ENCODE data around the gene NABP1.
A peak's percentile ranks its signal among the peaks of the same experiment; 100 is the strongest.
"Not testable (repeated sequence)": the region's sequence is repeated elsewhere in the genome, so short reads cannot be mapped to it uniquely, and the experiment has no call there.

The NABP1 gene

DNA sequence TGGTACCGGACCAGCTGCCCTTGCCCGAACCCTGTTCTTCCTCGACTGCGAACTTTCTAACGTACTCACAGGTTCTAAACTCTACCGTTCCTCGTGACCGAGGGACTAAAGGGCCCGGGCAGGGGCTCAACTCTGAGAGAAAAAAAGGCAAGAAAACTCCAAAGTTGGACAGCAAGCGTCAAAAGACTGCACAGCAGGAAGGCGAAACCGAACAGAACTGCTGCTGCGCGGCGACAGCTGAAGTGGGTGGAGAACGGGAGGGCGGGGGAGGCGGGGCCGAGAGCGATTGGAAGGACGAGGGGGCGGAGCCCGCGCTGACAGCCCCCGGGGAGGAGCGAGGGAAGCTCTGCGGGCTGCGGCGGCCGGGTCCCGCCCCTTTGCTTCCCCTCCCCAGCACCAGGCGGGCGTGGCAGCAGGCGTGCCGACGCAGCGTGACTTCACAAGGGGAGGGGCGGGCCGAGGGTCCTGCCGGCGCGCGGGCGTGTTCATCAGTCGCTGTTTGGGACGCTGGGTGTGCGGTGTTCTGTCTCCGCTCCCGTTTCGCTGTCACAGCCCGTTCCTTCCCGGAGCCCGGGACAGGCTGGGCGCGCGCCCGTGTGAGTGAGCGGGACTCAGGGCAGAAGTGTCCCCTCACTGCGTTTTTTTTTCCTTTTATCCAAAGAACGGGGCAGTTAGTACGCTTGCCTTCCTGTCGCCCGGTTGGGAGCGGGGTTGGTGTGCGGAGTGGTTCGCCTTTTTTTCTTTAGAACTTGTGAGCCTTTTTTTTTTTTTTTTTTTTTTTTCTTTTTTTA, at the start of gene NABP1:
NABP1 (plus strand) TSS at position 491 of the 791 bp plus-strand sequence. CDS start 479 bp downstream, outside the sequence.
- DNase-seq = peak; percentile 84 to 98

DNA sequence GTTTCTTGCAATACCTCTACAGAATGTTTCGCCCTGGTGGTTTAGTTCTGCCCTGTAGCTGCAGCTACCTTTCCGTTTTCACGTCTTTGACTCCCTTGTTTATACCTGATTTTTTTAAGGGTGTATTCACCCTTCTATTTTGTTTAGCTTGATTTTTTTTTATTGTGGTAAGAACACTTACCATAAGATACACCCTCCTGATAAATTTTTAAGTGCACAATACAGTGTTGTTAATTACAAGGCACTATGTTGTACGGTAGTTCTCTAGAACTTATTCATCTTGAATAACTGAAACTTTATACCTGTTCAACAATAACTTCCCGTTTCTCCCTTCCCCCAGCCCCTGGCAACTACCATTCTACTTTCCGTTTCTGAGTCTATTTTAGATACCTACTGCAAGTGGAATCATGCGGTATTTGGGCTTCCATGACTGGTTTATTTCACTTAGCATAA, 48.9 kb upstream of the NABP1 start:
- DNase-seq = no peak

DNA sequence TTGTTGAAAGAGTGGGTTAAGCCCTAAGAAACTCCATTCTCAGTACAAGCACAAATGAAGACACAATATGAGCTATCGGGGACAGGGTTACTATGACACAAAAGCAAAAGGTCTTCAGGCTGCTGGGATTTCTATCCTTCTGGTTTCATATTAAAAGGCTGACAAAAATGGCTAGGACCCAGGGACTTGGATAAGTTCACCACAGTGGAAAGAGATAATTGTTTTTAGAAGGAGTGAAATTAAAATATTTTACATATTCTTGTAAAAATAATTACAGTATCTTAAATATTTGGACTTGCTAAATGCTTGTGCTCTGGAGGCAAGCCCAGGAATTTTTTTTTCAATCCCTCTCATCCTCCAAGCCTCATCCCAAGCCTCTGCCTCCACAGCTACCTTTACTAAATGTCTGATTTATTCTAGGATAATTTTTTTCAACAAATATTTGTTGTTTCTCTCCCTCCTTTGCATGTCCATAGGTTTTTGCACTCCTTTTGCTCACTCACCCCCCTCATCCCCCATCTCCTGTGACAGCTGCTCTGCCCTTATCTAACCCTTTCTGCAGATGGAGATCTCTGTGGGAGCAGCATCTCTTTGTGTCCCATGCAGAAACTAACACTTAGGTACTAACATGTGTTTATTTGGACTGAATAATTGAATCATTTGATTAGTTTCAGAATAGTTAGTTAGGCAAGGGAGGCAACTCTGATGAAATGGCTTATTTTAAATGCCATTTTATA, 47.8 kb upstream of the NABP1 start:
- no peak for DNase-seq

GRCh38 chr2:191631754-191632153, 46.2 kb upstream of the NABP1 start:
- DNase-seq = no peak

DNA sequence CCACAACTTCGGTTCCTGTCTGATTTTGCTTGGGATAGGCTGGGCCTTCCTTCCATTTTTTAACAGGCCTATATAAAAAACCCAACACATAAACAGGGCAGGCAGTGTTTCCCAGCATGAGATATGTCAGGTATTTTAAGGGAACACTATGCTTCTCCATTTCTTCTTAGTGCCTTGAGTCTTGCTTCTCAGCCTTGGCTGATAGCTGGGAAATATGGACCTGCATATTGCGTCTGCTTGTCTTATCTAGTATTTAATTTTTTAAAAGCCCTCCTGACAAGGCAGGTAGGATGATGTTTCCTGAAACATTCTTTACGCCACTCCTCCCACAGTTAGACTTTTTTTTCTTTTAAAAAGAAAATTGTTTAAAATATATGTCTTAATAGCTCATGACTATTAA, 45.5 kb upstream of the NABP1 start:
- DNase-seq = no peak

DNA sequence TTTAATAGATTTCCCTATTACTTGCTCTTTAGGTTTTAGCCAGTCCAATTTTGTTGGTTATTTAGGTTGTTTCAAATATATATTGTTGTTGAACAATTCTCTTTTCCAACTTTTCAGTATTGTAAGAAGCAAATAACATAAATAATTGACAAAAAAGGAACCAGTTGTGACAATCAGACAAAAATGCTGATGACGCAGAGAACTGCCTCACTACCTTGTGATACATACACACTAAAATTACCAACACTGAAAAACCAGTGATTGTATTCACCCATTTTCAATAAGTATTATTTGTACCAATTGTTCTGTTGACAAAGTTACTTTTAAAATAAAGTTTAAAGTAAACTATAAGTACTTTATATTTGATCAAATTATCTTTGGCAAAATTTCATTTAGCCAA, 43.1 kb upstream of the NABP1 start:
- no peak for DNase-seq

DNA sequence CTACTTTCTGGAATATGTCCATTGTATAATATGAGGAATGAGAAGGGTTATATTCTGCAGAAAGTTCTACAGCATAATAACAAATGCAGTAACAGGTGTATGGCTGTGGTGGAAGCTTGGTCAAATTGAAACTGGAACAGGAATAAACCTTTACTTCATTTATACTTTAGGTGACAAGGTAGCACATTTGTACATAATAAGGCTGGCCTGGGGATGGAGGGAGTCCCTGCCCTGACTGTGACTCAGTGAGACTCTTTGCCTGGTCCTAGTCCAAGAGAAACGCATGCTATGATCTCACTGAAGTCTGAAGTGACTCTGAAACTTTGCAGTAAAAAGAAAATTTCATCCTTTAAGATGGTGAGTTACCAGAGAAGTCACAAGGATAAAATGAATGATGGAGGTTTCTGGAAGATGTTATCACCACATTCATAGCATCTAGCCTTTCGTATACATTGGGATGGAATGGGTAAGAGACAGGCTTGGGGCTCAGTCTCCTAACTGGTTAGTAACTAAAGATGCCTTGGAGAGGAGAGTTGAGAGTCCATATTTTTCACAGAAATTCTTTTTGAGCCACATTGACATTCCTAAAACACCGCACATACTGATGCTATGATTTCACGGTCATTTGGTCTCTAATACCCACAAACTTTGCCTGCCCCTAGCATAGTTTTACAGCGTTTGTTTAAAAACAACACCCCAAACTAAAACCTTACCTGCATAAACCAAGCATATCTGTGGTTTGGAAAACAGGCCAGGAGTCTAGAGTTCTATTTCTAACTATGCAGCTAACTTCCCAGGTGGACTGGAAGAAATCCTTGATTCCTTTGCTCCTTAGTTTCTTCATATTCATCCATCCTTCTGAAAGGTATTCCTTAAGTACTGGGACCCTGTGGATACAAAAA, 42.4 kb upstream of the NABP1 start:
- no peak for DNase-seq

GRCh38 chr2:191636235-191636543, 41.7 kb upstream of the NABP1 start:
- DNase-seq = no peak

DNA sequence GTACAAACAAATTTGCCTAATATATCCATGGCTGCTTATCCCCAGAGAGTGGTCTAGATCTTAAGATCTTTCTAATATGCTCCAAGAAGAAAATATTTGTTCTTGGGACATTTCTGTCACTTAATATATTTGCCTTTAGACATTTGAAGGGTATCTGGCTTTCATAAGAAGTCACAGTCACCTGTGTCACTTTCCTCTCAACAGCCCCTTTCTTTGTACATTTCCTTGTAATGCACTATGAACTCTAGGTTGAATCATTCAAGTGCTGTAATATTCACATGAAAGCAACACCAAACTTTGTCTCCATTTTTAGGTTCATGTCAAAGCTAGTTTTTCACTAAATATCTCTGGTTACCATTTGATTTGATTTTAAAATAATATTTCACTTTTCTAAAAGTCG, 41.4 kb upstream of the NABP1 start:
- DNase-seq = no peak

DNA sequence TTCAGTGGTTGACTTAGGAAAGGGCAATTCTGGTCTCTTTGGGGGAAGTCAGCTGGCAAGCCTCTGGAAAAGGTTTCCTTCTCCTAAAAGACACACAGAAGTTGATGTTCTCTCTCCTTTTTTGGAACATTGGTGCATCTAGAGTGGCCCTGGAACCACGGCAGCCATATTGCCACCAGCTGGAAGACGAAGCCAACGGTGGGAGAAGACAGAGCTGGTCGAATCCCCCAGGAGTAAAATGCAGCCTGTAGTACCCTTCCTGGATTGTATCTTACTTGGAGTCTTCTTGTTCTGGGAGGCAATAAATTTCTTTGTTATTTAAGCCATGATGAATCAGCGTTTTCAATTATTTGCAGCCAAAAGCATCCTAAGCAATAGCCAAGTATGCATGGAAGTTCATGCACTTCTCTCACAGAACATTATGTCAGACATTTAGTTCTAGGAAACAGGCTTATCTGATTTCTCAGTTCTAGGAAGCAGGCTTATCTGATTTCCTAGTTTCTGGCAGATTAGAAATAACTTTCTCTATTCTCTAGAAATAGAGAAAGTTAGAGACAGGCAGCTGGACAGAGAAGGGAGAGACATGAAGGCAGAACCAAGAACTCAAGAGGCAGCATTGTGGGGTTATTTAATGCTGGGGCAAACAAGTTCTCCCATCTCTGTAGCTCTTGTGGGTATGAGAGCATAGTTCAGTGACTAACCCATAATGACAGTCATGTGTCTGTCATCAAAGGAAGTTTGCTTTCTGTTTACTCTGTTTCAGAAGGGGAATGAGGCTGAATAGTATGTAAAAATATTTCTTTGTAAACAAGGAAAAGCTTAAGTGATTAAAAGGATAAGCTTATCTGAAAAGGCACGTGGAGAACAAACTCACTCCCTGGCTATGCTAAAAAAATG, 40.5 kb upstream of the NABP1 start:
- DNase-seq = no peak

- DNase-seq = peak; percentile 41 to 56
Measured at GRCh38 chr2:191638079-191638801, 39.7 kb upstream of the NABP1 start.

DNA sequence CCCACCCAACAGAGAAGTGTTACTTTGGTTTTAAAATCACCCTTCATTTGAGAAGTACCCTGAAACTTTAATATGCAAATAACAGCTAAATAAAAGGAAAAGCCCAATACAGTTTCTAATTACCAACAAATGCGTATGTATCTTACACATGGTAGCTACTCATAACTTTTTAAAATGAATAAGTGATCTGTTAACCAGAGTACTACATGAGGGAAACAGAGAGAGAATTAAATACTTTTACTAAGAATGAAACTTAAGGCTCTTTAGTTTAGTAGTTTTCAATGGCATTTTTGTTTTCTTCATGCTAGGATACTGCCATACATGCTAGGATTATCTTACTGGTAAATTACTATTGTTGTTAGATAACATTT, 39.1 kb upstream of the NABP1 start:
- DNase-seq = no peak

DNA sequence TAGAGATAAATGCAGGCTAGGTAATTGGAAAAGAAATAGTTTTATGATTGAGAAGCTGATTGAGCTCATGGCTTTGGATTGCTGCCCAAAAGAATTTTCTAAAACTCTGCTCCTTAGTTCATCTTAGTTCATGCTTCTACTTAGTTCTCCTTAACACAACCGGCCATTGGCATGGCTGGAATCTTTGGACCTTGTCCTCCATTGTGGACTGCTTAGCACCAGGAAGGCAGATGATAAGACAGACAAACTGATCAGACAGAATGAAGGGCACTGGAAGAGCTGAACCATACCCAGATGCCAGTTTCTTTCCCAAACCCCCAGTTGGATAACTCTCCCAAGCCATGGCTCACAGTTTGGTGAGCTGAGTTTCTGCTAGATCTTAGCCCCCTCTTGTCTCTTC, 36.3 kb upstream of the NABP1 start:
- no peak for DNase-seq

DNA sequence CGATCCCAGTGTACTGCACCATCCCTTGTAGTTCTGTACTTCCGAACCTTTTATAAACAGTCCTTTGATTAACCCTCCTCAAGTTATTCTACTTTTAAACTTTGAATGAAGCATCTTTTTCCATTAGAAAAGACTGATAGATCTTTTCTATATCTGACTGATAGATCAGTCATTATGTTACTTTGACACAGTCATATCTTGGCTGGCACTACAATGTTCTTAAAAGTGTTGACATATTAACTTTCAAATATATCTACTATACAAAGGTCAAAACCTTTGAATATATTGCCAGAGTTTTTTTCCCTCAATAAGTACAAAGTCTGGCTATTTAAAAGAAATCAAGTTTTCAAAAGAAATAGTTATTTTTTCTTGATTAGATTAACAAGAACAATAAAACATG, 35.4 kb upstream of the NABP1 start:
- no peak for DNase-seq

- no peak for DNase-seq
Measured at GRCh38 chr2:191643429-191643828, 34.5 kb upstream of the NABP1 start.

GRCh38 chr2:191644613-191645012, 33.3 kb upstream of the NABP1 start:
- not testable (repeated sequence) for DNase-seq

DNA sequence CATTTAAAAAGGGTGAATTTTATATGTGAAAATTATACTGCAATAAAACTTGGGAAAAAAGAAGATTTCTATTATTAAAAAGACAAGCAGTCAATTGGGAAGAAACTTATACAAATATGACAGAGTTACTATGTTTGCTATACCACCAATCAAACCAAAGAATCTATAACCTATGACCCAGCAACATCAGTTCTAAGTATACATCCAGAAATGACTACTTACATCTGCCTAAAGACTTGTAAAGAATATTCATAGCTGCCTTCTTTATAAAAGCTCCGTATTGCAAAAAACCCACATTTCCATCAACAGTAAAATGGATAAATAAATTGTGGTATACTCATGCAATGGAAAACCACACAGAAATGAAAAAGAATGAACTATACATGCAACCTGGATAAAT, 32.9 kb upstream of the NABP1 start:
- DNase-seq = no peak

DNA sequence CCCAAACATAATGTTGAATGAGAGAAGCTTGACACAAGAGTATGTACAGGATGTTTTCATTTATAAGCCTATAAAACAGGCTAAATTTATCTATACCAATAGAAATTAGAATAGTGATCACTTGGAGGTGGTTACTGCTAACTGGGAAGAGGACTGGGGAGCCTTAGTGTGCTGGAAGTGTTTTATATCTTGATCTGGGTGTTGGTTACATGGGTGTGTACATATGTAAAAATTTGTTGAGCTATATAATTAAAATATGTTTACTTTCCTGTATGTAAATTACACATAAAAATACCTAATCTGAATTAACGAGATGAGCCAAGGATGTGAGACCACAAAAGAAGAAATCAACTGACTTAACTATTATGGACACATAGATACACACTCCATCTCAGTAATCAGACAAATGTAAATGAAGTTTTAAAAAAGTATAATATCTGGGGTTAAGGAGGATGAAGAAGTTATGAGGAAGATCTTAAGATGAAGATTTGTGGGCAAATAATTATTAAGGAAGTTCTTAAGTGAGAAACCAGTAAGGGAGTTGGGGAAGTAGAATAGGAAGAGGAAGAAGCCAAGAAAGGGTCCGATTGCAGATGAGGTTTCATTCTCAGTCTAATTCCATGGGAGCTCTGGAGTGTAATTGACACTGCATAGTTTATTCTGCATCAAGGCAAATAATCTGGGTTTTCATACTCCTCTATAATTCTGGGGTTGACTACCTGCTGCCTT, 32.3 kb upstream of the NABP1 start:
- peak; percentile 22 to 32 for DNase-seq

- peak; percentile 78 to 79 for DNase-seq
Measured at GRCh38 chr2:191646163-191646902, 31.6 kb upstream of the NABP1 start.

- DNase-seq = no peak
Measured at GRCh38 chr2:191649519-191649918, 28.4 kb upstream of the NABP1 start.
